HUDEP-2 (cell line): ENCODE data around the gene WIZ.
"Not testable (repeated sequence)": the region's sequence is repeated elsewhere in the genome, so short reads cannot be mapped to it uniquely, and the experiment has no call there.

Experiments
- DNase-seq, 76 experiments: peaks; one replicate each; lab custom pipeline; 2025; ENCODE audit not compliant: unreplicated experiment in 76 of 76; lab: John Stamatoyannopoulos, UW

The WIZ gene

DNA sequence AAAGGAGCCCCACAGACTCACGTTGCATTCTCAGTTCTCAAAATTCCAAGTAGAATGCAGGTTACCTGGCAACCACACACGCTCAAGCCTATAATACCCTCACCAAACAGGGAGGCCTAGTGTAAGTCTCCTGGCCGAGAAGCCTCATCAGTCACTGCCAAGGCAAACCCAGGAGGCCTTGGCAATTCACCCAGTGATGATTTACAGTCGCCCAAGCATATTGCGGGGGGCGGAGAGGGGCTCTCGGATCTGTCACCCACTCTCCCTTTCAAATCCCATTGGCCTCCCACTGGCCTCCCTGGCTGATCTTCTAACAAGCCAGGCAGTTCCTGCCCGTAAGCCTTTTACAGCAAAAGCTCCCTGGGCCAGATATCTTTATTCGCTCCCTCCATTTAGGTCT, 32.1 kb downstream of the WIZ start:
- DNase-seq: peak in 5 of 76 experiments; percentile 14 to 25 (median 19)

DNA sequence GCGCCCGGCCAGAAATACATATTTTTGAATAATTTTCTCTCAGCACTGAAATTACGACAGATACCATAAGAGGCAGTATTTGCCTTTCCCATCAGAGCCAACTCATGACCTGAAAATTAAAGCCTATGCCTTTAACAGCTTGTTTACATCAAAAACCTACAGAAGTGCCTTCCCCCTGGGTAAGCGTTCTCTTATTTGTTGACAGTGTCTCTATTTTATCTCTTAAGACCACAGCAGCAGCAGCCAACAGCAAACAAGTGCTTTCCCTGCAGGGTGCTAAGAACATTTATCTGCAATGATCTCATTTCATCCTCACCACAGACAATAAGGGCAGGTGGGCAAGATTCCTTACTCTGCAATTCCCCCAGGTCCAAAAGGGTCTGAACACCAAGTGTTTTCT, 36.9 kb downstream of the WIZ start:
- DNase-seq: no peak

DNA sequence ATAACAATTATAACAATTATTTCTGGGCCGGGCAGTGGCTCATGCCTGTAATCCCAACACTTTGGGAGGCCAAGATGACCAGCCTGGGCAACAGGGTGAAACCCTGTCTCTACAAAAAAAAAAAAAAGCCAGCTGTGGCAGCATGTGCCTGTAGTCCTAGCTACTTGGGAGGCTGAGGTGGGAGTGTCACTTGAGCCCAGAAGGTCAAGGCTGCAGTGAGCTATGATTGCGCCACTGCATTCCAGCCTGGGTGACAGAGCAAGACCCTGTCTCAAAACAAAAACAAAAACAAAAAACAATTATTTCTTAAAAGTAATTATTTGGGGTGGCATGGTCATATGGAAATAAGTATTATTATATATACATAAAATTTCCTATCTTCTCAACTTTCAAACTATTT, 38.4 kb downstream of the WIZ start:
- not testable (repeated sequence) for DNase-seq

DNA sequence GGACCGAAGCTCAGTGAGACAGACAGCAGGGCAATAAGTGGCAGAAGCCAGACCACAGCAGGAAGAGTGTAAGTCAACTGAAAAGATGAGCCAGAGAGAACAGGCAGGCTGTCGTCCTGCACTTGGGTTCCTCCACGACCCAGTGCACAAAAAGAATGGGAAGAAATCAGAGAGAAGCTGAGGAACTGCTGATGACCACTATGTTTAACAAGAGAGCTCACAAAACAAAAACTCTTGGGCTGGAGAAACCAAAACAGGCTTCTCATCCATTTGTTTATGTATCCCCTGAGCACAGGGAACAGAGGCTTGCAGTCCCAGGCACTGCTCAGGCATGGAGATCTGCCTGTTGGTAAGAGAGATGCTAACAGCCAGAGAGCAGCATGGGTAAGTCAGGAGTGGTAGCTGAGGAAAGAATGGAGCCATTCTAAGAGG, 45.0 kb downstream of the WIZ start:
- DNase-seq: no peak

DNA sequence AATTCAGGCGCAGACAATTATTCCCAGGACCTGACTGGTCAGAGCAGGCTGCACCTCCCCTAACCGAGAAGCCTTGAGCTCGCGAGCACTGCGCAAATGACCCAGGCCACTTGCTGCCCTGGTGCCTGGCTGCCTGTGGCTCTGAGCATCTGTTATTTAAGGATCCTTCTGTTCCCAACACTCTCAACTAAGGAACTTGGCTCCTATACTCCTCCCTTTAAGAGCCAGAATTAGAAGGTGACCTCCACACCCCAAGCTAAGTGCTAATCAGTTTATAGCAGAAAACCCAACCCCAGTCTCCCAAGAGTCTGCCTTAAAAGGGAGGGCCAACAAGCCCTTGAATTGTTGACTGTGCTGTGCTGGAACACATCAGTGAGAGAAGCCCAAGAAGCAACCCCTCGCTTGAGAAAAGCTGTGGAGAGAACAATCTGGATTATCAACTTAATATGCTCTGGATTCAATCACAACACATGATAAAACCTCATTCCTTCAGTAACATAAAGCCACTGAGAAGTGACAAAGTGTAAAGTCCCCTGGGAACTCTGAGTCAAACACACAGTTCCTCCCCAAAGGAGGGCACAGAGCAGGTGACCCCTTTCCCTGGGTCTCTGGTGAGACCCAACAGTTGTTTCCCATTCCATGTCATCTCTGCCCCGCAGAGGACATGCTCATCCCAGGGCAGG, 45.5 kb downstream of the WIZ start:
- peak in 63 of 76 experiments; percentile 17 to 85 (median 59) for DNase-seq

DNA sequence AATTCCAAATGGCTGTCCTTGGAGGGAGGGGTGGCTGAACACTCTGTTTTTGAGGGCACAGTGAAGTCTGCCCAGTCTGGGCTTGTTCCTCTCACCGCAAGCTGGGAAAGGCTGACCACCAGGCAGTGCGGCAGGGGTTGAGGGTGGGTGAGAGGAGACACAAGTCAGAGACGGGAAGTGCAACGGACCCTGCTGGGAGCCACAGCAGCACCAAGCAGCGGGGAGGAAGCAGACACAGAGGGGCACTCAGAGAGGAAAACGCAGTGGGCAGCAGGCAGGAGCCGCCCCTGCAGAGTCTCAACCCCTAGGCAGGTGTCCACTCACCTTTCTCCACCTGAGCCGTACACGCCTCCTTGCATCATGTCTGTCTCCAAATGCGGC, 46.6 kb downstream of the WIZ start:
- DNase-seq: no peak

DNA sequence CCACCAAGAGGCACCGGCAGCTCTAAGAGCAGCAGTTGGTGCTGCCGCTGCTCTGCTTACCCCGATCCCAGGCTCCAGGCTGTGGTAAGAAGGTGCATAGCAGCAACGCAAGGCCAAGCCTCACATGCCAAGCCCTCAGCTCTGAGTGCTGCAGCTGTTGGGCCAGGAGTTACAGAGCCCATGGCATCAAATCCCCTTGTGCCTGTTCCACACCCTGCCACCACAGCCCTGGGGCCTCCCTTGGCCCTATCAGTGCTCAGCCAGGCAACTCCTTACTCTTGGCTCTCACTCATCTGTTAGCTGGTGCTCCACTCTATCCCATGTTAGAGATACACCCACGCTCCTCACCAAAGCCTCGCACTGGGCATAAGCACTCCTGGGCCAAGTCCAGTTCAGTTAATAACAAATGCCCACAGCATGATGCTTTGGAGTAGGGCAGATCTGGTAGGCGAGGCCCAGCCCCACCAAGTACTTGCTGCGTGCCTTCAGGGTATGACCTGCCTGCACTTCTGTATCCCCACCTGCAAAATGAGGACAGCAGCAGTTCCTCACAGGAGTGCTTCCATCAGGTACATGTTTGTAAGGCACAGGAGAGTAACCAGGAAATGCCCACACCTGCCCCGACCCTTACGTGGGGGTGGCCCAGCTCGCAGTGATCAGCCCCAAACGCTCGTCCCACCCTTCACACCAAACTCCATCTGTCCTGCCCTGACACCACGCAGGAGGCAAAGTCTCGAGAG, 47.2 kb downstream of the WIZ start:
- peak in 75 of 76 experiments; percentile 82 to 99 (median 96) for DNase-seq

DNA sequence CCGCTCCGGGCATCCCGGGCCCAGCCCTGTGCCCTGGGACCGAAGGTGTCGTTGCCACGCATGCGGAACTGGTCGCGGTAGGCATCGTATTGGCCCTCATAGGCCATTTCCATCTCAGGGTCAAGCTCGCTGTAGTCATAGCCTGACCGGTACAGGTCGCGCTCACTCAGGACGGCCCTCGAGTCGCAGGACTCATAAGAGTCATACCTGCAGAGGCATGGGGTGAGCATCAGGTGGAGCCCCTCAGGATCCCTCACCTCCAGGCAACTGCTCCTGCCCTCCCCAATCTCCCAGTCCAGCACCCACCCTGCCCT, 48.4 kb downstream of the WIZ start:
- no peak for DNase-seq

DNA sequence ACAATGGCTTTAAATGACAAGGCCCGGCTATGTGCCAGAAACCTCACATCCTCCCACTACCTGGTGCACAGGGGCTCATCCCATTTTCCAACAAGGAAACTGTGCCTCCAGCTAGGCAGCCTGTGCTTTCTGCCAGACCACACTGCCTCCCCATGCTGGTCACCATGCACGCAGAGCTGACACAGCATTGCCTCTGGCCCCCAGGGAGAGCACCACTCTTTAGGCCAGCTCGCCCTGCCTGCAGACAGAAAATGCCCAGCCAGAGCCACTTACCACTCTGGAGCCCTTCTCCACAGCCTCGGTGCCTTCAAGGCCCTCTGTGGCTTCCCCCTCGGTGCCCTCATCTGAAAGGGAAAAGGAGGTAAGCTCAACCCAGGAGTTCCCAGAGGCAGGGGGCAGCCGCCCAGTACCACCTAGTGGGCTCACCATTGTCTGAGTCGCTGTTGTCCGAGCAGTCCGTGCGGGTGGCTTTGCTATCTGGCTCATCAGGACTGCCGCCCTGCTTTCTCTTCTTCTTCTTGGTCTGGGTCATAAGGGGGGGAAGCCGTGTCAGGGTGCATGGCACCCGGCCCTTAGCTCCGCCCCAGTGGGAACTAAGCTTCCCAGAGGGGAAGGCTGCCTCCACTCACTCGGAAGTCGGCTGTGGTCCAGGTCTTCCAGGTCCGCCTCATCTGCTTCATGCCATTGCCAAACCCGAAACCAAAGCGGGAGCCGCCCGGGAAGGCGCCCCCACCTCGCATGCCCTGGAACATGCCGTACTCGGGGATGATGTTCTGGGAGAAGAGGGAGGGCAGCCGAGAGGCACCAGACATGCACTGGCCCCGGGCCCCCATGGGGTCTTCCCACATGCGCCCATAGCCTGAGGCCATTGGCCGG, 49.0 kb downstream of the WIZ start:
- DNase-seq: no peak

DNA sequence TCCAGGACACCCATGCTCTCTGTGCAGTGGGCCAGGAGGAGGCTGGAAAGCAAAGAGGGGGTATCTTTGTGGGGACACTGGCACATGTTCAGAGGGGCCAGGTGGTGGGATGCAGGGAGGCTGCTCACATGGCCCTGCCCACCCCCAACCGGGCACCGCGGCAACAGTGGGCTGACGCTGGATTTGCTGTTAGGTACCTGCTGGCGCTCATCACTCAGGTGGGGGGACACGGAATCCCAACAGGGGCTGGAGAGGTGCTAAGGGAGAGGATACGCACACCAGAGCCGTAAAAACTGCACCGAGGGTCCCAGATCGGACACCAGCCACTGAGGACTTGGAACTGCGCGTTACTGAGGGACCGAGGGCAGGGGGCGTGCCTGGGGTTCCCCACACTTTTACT, 50.1 kb downstream of the WIZ start:
- no peak for DNase-seq

DNA sequence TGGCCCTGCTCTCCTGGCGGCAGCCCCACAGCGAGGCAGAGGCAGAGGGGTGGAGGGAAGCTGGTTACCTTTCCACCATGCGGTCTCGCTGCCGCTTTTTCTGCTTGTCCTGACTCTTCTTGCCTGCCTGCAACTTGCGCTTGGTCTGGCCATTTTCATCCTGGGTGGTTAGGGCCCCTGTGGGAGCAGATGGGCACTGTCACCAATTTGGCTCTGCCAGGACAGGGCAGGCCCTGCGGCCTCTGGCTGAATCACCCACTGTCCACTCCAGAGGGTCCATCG, 50.6 kb downstream of the WIZ start:
- DNase-seq: no peak

DNA sequence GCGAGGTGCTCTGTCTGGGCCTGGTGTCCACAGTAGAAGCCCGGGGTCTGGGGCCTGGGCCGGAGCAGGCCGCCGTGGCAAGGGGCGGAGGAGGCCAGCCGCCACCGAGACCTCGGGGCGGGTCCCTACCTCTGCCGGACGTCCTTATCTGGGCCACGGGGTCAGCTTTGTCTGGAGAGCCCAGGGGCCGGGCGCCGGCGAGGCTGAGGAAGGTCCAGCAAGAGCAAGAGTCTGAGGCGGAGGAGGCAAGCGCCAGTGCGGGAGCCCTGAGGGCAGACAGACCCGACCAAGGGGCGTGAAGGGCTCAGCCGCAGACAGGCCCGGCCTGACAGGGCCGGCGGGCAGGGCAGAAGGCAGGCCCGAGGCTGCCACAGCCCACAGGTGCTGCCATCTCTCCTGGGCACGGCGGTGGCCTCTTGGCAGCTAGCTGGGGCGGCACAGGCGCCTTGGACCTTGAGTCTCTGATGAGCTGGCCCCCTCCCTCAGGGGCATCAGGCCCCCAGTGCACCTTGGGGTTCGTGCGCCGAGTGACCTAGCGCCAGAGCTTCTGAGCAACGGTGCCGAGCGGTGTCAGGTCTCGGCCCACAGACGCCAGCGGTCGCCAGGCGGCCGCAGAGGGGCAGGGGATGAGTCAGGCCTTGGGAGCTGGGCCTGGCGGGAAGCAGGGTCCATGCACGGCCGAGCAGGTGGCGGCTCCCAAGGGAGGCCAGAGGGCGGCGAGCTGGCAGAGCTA, 51.1 kb downstream of the WIZ start:
- DNase-seq: no peak

DNA sequence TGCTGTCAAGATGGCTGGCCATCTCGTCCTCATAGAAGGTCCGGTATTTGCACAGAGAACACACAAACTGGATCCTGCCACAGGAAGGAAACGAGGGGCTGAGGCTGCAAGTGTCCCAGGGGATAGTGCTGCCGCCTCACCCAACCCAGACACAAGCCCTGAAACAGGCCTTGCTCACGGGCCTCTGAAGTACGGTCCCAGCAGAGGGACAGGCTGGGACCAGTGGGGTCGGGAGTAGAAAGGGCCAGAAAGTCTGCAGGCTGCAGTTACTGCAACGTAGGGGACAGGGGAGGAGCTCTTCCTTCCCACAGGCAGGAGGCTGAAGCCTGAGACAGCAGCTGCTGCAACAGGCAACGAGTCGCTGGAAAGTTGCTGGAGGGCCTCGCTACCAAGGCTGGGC, 52.0 kb downstream of the WIZ start:
- DNase-seq: no peak

DNA sequence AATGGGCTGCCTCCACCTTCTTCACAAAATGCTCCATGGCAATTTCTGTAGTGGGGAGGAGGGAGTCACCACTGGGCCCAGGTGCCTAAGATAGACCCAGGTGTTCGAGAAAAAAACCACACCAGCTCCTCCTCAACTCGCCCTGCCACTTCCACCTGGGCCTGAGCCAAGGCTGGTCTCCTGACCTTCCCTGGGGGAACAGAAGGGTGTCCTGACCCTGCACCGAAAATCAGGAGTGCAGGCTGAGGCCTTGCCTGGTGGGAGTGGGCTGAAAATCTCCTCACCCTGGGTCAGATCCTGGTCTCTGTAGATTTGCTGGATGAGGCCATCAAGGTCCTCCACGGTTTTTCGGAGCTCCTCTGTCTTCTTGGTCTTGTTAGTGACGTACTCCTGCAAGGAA, 52.5 kb downstream of the WIZ start:
- no peak for DNase-seq

DNA sequence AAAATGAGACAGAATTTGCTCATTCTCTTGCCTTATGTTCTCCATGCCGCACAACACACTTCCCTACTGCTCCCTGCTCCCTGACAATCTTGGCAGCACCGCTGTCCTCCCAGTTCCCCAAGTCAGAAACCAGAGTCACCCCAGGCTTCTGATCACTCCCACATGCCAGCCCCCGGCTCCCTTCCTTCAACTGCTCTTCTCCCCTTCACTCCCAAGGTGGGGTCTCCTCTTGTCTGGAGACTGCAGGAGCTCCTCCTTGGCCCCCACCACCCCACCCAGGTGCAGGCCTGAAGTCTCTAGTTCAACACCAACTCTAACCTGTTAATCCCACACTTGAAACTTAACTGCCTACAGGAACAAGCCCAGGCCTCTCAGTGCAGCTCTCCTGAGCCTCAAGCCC, 53.3 kb downstream of the WIZ start:
- DNase-seq: no peak

DNA sequence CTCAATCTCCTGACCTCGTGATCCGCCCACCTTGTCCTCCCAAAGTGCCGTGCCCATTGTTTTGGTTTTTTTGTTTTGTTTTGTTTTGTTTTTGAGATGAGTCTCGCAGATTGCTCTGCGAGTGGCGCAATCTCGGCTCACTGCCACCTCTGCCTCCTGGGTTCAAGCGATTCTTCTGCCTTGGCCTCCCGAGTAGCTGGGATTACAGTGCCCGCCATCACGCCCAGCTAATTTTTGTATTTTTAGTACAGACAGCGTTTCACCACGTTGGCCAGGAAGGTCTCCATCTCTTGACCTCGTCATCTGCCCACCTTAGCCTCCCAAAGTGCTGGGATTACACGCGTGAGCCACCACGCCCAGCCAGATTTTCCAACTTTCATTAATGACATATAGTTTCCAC, 54.5 kb downstream of the WIZ start:
- DNase-seq: not testable (repeated sequence)

DNA sequence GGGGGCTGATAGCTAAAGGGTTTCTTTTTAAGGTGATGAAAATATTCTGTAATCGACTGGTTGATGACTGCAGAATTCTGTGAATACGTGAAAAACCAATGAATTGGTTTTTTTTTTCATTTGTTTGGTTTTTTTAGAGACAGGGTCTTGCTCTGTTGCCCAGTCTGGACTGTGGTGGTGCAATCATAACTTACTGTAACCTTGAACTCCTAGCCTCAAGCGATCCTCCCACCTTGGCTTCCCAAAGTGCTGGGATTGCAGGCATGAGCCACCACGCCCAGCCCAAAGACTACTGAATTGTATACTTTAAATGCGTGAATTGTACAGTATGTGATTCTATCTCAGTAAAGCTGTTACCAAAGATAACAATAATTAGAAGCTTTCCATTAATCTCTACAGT, 55.3 kb downstream of the WIZ start:
- DNase-seq: no peak

DNA sequence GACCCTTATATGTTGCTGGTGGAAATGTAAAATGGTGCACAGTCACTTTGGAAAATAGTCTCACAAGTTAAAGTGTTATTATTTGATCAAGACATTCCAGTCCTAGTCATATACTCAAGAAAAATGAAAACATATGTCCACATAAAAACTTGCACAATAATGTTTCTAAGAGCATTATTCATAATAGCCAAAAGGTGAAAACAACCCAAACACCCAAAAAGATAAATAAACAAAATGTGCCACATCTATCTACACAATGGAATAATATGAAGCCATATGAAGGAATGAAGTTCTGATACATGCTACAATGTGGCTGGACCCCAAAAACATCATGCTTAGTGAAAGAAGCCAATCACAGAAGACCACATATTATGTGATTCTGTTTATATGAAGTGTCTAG, 55.8 kb downstream of the WIZ start:
- DNase-seq: no peak

DNA sequence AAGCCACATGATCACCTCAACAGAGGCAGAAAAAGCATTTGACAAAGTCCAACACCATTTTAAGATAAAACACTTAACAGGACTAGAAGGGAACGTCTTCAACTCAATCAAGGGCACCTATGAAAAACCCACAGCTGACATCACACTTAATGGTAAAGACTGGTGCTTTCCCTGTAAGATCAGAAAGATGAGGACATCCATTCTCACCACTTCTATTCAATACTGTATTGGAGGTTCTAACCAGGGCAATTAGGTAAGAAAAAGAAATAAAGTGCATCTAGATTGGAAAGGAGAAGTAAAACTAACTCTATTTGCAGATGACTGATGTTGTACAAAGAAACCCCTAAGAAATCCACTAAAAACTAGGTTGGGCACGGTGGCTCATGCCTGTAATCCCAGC, 58.9 kb downstream of the WIZ start:
- DNase-seq: no peak

DNA sequence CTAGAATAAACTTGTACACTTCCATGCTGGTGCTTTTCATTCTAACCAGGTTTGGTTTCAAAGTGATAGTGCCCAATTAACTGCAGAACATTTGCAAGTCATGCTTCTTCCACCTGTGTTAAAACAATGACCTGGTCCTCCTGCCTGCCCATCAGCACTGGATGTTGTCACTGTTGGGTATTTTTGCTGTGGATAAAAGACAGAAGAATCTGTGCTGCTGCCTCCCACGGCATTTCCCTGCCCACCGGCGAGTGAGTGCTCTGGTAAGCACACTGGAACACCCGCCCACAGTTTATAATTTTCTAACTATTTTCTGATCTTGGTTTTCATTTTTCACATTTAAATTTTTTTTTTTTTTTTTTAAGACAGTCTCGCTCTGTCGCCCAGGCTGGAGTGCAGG, 67.9 kb downstream of the WIZ start:
- DNase-seq: no peak

DNA sequence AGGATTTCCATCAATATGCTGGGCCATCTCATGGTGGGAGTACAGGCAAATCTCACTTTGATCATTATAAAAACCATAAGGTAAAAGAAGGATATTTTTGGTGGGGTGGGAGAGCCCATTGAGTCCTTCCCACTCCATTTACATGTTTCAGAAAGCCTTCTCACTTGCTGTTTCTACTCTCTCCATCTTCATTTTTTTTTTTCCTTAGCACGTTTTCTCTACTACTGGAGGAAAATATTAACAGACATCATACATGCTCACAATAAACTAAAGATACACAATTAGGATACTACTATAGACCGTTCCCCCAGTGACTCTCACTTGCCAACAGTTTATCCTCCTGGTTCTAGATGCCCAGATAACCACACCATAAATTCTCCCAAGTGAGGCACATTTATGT, 68.3 kb downstream of the WIZ start:
- no peak for DNase-seq
